Ovary (tissue), 3 donors: ENCODE measurements around the gene S100A5.

Experiments used
- EP300 ChIP-seq: sonication (generic); formaldehyde crosslinking; IDR thresholded peaks from one replicate; pipeline ENCODE4 v1.6.1; 2017; ENCODE audit warnings: antibody characterized with exemption
- POLR2A ChIP-seq: fragments of 450-650 bp; IDR thresholded peaks from one replicate; pipeline ENCODE4 v1.6.1; 2017; ENCODE audit warnings: antibody characterized with exemption, mild to moderate bottlenecking, moderate library complexity
- TF ChIP-seq, protein P1 (sequence below), 3 donors: fragments of 450-650 bp in 2 of 3; fragments of 200-600 bp in 1 of 3; IDR thresholded peaks; one replicate each; pipeline versions ENCODE4 v1.5.1 to v1.8.0; 2016 to 2022; ENCODE audit warnings: antibody characterized with exemption in 3 of 3, mild to moderate bottlenecking in 1 of 3
- donor health status: DM: no; HTN: no; CAD: no.

DNA sequence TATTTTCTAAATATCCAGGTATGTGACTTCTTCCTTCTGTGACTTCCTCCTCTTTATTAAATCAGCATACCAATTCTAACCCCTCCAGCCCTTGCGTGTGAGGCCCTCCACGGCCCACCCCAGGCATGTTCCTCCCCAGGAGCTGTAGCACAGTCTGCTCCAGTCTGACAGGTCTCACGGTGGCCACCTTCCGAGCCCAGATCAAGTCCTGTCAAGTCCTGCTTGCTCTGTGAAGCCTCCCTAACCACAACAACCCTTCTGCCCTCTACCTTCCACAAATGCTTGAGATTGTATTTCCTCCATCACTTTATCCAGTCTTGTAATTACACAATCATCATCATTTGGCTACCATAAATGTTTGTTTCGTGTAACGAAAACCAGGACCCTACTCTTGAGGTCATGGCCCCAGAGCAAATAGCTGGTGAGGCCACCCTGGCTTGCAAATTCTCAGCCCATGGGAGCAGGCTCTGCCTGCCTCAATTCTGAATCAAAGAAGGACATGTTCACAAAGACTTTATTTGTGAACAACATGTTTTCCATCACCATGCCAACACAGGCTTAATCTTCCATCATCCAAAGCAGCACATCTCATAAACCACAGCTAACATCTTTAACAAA is 47.3 kb downstream of the S100A5 start:
- TF ChIP-seq POLR2A (no peak), EP300 (no peak)
- TF ChIP-seq, protein P1, sequence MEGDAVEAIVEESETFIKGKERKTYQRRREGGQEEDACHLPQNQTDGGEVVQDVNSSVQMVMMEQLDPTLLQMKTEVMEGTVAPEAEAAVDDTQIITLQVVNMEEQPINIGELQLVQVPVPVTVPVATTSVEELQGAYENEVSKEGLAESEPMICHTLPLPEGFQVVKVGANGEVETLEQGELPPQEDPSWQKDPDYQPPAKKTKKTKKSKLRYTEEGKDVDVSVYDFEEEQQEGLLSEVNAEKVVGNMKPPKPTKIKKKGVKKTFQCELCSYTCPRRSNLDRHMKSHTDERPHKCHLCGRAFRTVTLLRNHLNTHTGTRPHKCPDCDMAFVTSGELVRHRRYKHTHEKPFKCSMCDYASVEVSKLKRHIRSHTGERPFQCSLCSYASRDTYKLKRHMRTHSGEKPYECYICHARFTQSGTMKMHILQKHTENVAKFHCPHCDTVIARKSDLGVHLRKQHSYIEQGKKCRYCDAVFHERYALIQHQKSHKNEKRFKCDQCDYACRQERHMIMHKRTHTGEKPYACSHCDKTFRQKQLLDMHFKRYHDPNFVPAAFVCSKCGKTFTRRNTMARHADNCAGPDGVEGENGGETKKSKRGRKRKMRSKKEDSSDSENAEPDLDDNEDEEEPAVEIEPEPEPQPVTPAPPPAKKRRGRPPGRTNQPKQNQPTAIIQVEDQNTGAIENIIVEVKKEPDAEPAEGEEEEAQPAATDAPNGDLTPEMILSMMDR (IDR thresholded peaks at IDR 0.05), result no peak
